ENCODE data around the gene GUK1. TPM values are rescaled to one million over a fixed set of nuclear protein-coding genes. Genes with fewer than 3 reads are reported as not detected.
"Not testable (repeated sequence)": the region's sequence is repeated elsewhere in the genome, so short reads cannot be mapped to it uniquely, and the experiment has no call there.

GUK1 gene
- total RNA-seq, 2 experiments from 2014 or later, result 206 TPM

GRCh38 chr1:228182296-228183030 is 42.4 kb downstream of the GUK1 start:
- no peak overlapping the region for H3K27ac Mint-ChIP-seq
- peaks cover 7% of the 10 kb centered on the region for H3K4me1 Mint-ChIP-seq (ENCODE audit: low read depth)
- CTCF ChIA-PET, result interaction anchor here (1.4 kb wide), 1 partner anchor 11 kb away, joined by 5 read pairs; no protein-coding TSS in a partner anchor
- H3K9me3 Mint-ChIP-seq, result no peaks in the 10 kb centered on the region
- no peaks in the 10 kb centered on the region for H3K36me3 Mint-ChIP-seq (ENCODE audit: low read depth)
- H3K4me3 Mint-ChIP-seq, result no peak overlapping the region
- intact Hi-C loops (cut with micrococcal nuclease), result no loop called here
- DNase-seq, result no peak
- no peaks in the 10 kb centered on the region for H3K27me3 Mint-ChIP-seq (ENCODE audit: low read depth)

- peaks cover 7% of the 10 kb centered on the region for H3K4me1 Mint-ChIP-seq (ENCODE audit: low read depth)
- no peak overlapping the region for H3K27ac Mint-ChIP-seq
Observed at GRCh38 chr1:228184152-228184551, 44.1 kb downstream of the GUK1 start.

GRCh38 chr1:228185641-228185965 is 45.5 kb downstream of the GUK1 start:
- Mint-ChIP-seq H3K36me3 (ENCODE audit: low read depth) (no peaks in the 10 kb centered on the region), H3K27me3 (ENCODE audit: low read depth) (no peaks in the 10 kb centered on the region), H3K4me3 (no peak overlapping the region), H3K9me3 (no peaks in the 10 kb centered on the region), H3K27ac (no peak overlapping the region), H3K4me1 (ENCODE audit: low read depth) (peaks cover 7% of the 10 kb centered on the region)
- CTCF ChIA-PET, result interaction anchor here (1.6 kb wide), 1 partner anchor 186 kb away, joined by 3 read pairs; no protein-coding TSS in a partner anchor
- no peak for DNase-seq
- intact Hi-C loops (cut with micrococcal nuclease), result no loop called here

More at GRCh38 chr1:228184152-228184551, 44.1 kb downstream of the GUK1 start:
- DNase-seq, result no peak
- Mint-ChIP-seq H3K36me3 (ENCODE audit: low read depth) (no peaks in the 10 kb centered on the region), H3K27me3 (ENCODE audit: low read depth) (no peaks in the 10 kb centered on the region), H3K4me3 (no peak overlapping the region), H3K9me3 (no peaks in the 10 kb centered on the region)
- CTCF ChIA-PET, result no interaction called here
- intact Hi-C loops (cut with micrococcal nuclease), result no loop called here

GRCh38 chr1:228188249-228188648 is 48.2 kb downstream of the GUK1 start:
- DNase-seq; H3K4me1 Mint-ChIP-seq (ENCODE audit: low read depth); H3K4me3 Mint-ChIP-seq; H3K27ac Mint-ChIP-seq; intact Hi-C loops (cut with micrococcal nuclease); H3K36me3 Mint-ChIP-seq (ENCODE audit: low read depth); H3K27me3 Mint-ChIP-seq (ENCODE audit: low read depth); H3K9me3 Mint-ChIP-seq: not testable (repeated sequence)
- CTCF ChIA-PET, result interaction anchor here (1.3 kb wide), 1 partner anchor 25 kb away, joined by 3 read pairs; no protein-coding TSS in a partner anchor

GRCh38 chr1:228190182-228190581 is 50.1 kb downstream of the GUK1 start:
- no peak for DNase-seq
- H3K4me1 Mint-ChIP-seq (ENCODE audit: low read depth), result peaks cover 7% of the 10 kb centered on the region
- no peak overlapping the region for H3K4me3 Mint-ChIP-seq
- CTCF ChIA-PET, result interaction anchor here (1.5 to 1.6 kb wide), 2 partner anchors 22 to 191 kb away, joined by 3 to 4 read pairs; no protein-coding TSS in a partner anchor
- H3K9me3 Mint-ChIP-seq, result no peaks in the 10 kb centered on the region
- H3K27ac Mint-ChIP-seq, result no peak overlapping the region
- H3K36me3 Mint-ChIP-seq (ENCODE audit: low read depth), result no peaks in the 10 kb centered on the region
- intact Hi-C loops (cut with micrococcal nuclease), result no loop called here
- H3K27me3 Mint-ChIP-seq (ENCODE audit: low read depth), result no peaks in the 10 kb centered on the region

- peaks cover 4% of the 10 kb centered on the region for H3K4me1 Mint-ChIP-seq (ENCODE audit: low read depth)
- no peaks in the 10 kb centered on the region for H3K27me3 Mint-ChIP-seq (ENCODE audit: low read depth)
- no peak for DNase-seq
- CTCF ChIA-PET, result interaction anchor here (1.5 kb wide), 1 partner anchor 23 kb away, joined by 3 read pairs; no protein-coding TSS in a partner anchor
- no peaks in the 10 kb centered on the region for H3K36me3 Mint-ChIP-seq (ENCODE audit: low read depth)
- no peak overlapping the region for H3K4me3 Mint-ChIP-seq
- intact Hi-C loops (cut with micrococcal nuclease), result no loop called here
- no peaks in the 10 kb centered on the region for H3K9me3 Mint-ChIP-seq
- no peak overlapping the region for H3K27ac Mint-ChIP-seq
Observed at GRCh38 chr1:228190778-228191177, 50.7 kb downstream of the GUK1 start.

GRCh38 chr1:228194436-228194835 is 54.4 kb downstream of the GUK1 start:
- H3K4me1 Mint-ChIP-seq (ENCODE audit: low read depth), result no peaks in the 10 kb centered on the region
- H3K27me3 Mint-ChIP-seq (ENCODE audit: low read depth), result no peaks in the 10 kb centered on the region

GRCh38 chr1:228194921-228195812 is 55.1 kb downstream of the GUK1 start:
- intact Hi-C loops (cut with micrococcal nuclease), result no loop called here
- H3K27ac Mint-ChIP-seq, result no peak overlapping the region
- CTCF ChIA-PET, result no interaction called here

More at GRCh38 chr1:228194436-228194835, 54.4 kb downstream of the GUK1 start:
- Mint-ChIP-seq H3K9me3 (peaks cover 11% of the 10 kb centered on the region), H3K36me3 (ENCODE audit: low read depth) (peaks cover 17% of the 10 kb centered on the region), H3K4me3 (no peak overlapping the region), H3K27ac (no peak overlapping the region)
- intact Hi-C loops (cut with micrococcal nuclease), result no loop called here
- DNase-seq, result no peak
- CTCF ChIA-PET, result no interaction called here

GRCh38 chr1:228197555-228198147 is 57.6 kb downstream of the GUK1 start:
- H3K36me3 Mint-ChIP-seq (ENCODE audit: low read depth), result peaks cover 20% of the 10 kb centered on the region
- no peak overlapping the region for H3K4me3 Mint-ChIP-seq
- CTCF ChIA-PET, result no interaction called here

More at GRCh38 chr1:228194921-228195812, 55.1 kb downstream of the GUK1 start:
- peaks cover 20% of the 10 kb centered on the region for H3K36me3 Mint-ChIP-seq (ENCODE audit: low read depth)
- H3K27me3 Mint-ChIP-seq (ENCODE audit: low read depth), result no peaks in the 10 kb centered on the region
- H3K4me1 Mint-ChIP-seq (ENCODE audit: low read depth), result no peaks in the 10 kb centered on the region
- H3K9me3 Mint-ChIP-seq, result peaks cover 14% of the 10 kb centered on the region
- H3K4me3 Mint-ChIP-seq, result no peak overlapping the region
- no peak for DNase-seq

More at GRCh38 chr1:228197555-228198147, 57.6 kb downstream of the GUK1 start:
- DNase-seq, result no peak
- Mint-ChIP-seq H3K4me1 (ENCODE audit: low read depth) (no peaks in the 10 kb centered on the region), H3K9me3 (peaks cover 14% of the 10 kb centered on the region), H3K27me3 (ENCODE audit: low read depth) (no peaks in the 10 kb centered on the region), H3K27ac (no peak overlapping the region)
- intact Hi-C loops (cut with micrococcal nuclease), result no loop called here

Small RNA genes lying within 50 kb of the gene (microRNA-seq; reads per million reads assigned to microRNA genes)
- 5.5 reads per million, percentile 3 among the genes with 10 or more reads in this experiment for gene MIR3620 (ENCODE audit: borderline microRNAs expressed, borderline replicate concordance)

Other genes starting within 250 kb of the GUK1 start
- not detected for gene WNT9A, start 192.3 kb upstream of the GUK1 start, total RNA-seq
- gene WNT3A, start 133.3 kb upstream of the GUK1 start, total RNA-seq, result not detected
- gene ARF1, start 57.6 kb upstream of the GUK1 start, total RNA-seq, result 100 to 1,000 TPM; 346 to 358 TPM
- 10 to 100 TPM; 14.5 to 16.2 TPM for gene C1orf35, start 37.0 kb upstream of the GUK1 start, total RNA-seq
- 10 to 100 TPM; 45.5 TPM for gene MRPL55, start 31.0 kb upstream of the GUK1 start, total RNA-seq
- under 1 TPM; 0.17 to 0.25 TPM for gene GJC2, start 9.7 kb downstream of the GUK1 start, total RNA-seq
- 1 to 10 TPM; 4.9 to 5.5 TPM for gene IBA57, start 25.5 kb downstream of the GUK1 start, total RNA-seq
- 10 to 100 TPM; 11.5 to 13.5 TPM for gene OBSCN, start 67.8 kb downstream of the GUK1 start, total RNA-seq

All from activated naive CD4-positive, alpha-beta T cell treated with anti-CD3 and anti-CD28 coated beads for 36 hours (primary cell).